Neural cell (in vitro differentiated cells): ENCODE results near the gene DSCAM. TPM values are rescaled to one million over a fixed set of nuclear protein-coding genes. Genes with fewer than 3 reads are reported as not detected.
A peak's percentile ranks its signal among the peaks of the same experiment; 100 is the strongest.

Experiments
- H2AFZ ChIP-seq: fragments of 200-600, 300-800 bp; sonication (generic), shearing (Covaris generic); 2 replicates; pipeline ENCODE4 v1.6.0; 2014; ENCODE audit warnings: low read depth, mild to moderate bottlenecking, antibody characterized with exemption, low read length, moderate library complexity
- H3F3A ChIP-seq: fragments of 200-600 bp; shearing (Covaris generic); 2 replicates; pipeline ENCODE4 v1.6.1; 2016; ENCODE audit warnings: mild to moderate bottlenecking, moderate library complexity, mixed read lengths, antibody characterized with exemption, low read length; ENCODE audit not compliant: insufficient read depth, poor library complexity, severe bottlenecking
- H3K27ac ChIP-seq: fragments of 200-600, 300-800 bp; sonication (generic), shearing (Covaris generic); 2 replicates; pipeline ENCODE4 v1.5.1; 2014; ENCODE audit warnings: mild to moderate bottlenecking, low read length, moderate library complexity
- H3K27me3 ChIP-seq: fragments of 300-800, 200-600 bp; sonication (generic), shearing (Covaris generic); 2 replicates; pipeline ENCODE4 v1.6.0; 2014; ENCODE audit warnings: mild to moderate bottlenecking, low read depth, low read length, moderate library complexity; ENCODE audit not compliant: insufficient read depth
- H3K36me3 ChIP-seq: fragments of 300-800, 200-600 bp; sonication (generic), shearing (Covaris generic); 2 replicates; pipeline ENCODE4 v1.5.1; 2014; ENCODE audit warnings: mild to moderate bottlenecking, antibody characterized with exemption, low read length, moderate library complexity; ENCODE audit not compliant: insufficient read depth
- H3K4me2 ChIP-seq: fragments of 300-800, 200-600 bp; sonication (generic), shearing (Covaris generic); 2 replicates; pipeline ENCODE4 v1.6.0; 2014; ENCODE audit warnings: mild to moderate bottlenecking, low read length
- H3K4me3 ChIP-seq: fragments of 300-800, 200-600 bp; sonication (generic), shearing (Covaris generic); 2 replicates; pipeline ENCODE4 v1.5.1; 2014; ENCODE audit warnings: mild to moderate bottlenecking, low read length, moderate library complexity
- H3K79me2 ChIP-seq: fragments of 200-600 bp; shearing (Covaris generic); replicated peaks from 2 replicates; pipeline ENCODE4 v1.6.0; 2014; ENCODE audit warnings: mild to moderate bottlenecking, low read length, moderate library complexity; ENCODE audit not compliant: insufficient read depth
- H3K9ac ChIP-seq: fragments of 300-800, 200-600 bp; sonication (generic), shearing (Covaris generic); 2 replicates; pipeline ENCODE4 v1.6.1; 2016; ENCODE audit warnings: mild to moderate bottlenecking, low read length, mixed read lengths
- H3K9me2 ChIP-seq: fragments of 200-600 bp; shearing (Covaris generic); 2 replicates; pipeline ENCODE4 v1.6.1; 2016; ENCODE audit warnings: mild to moderate bottlenecking, low read length, mixed read lengths; ENCODE audit not compliant: insufficient read depth
- H3K9me3 ChIP-seq: fragments of 200-600, 300-800 bp; sonication (generic), shearing (Covaris generic); 2 replicates; pipeline ENCODE4 v1.6.1; 2016; ENCODE audit warnings: mild to moderate bottlenecking, mixed run types, low read length, moderate library complexity, mixed read lengths
- H4K20me1 ChIP-seq: fragments of 200-600 bp; shearing (Covaris generic); 2 replicates; pipeline ENCODE4 v1.6.1; 2016; ENCODE audit warnings: mild to moderate bottlenecking, mixed run types; ENCODE audit not compliant: insufficient read depth
- CTCF ChIP-seq: fragments of 450-650 bp; IDR thresholded peaks from 2 replicates; pipeline ENCODE4 v1.5.1; 2014; ENCODE audit warnings: antibody characterized with exemption, mild to moderate bottlenecking, moderate library complexity; ENCODE audit not compliant: poor library complexity, severe bottlenecking
- EP300 ChIP-seq: fragments of 450-650 bp; conservative IDR thresholded peaks from 2 replicates; pipeline ENCODE4 v1.6.1; 2014; ENCODE audit warnings: antibody characterized with exemption, mild to moderate bottlenecking, moderate library complexity; ENCODE audit not compliant: poor library complexity, severe bottlenecking
- EZH2 ChIP-seq: fragments of 200-600, 300-800 bp; shearing (Covaris generic), sonication (generic); IDR thresholded peaks from 2 replicates; pipeline ENCODE4 v1.6.1; 2014; ENCODE audit warnings: antibody characterized with exemption, low read length, borderline replicate concordance, mild to moderate bottlenecking; ENCODE audit not compliant: insufficient read depth, poor library complexity, severe bottlenecking
- MXI1 ChIP-seq: fragments of 450-650 bp; conservative IDR thresholded peaks from 2 replicates; pipeline ENCODE4 v1.6.1; 2014; ENCODE audit warnings: antibody characterized with exemption, mild to moderate bottlenecking; ENCODE audit not compliant: poor library complexity, severe bottlenecking
- POLR2AphosphoS5 ChIP-seq: IDR thresholded peaks from 2 replicates; pipeline ENCODE4 v1.6.1; 2012
- RAD21 ChIP-seq: fragments of 450-650 bp; conservative IDR thresholded peaks from 2 replicates; pipeline ENCODE4 v1.6.1; 2014; ENCODE audit warnings: antibody characterized with exemption, mild to moderate bottlenecking, moderate library complexity
- REST ChIP-seq: IDR thresholded peaks from 2 replicates; pipeline ENCODE4 v1.6.1; 2012; ENCODE audit warnings: borderline replicate concordance
- SMC3 ChIP-seq: fragments of 450-650 bp; conservative IDR thresholded peaks from 2 replicates; pipeline ENCODE4 v1.6.1; 2014; ENCODE audit warnings: antibody characterized with exemption, mild to moderate bottlenecking, moderate library complexity; ENCODE audit not compliant: poor library complexity
- TAF1 ChIP-seq: IDR thresholded peaks from 2 replicates; pipeline ENCODE4 v1.6.1; 2012; ENCODE audit warnings: low read depth
- polyA plus RNA-seq: library from polyadenylated mRNA; depleted of rRNA; stranded (reverse); fragments of >200 nt; gene quantifications from 2 replicates; pipeline ENCODE4 v1.2.3, GENCODE V29; 2014

Gene DSCAM
- polyA plus RNA-seq, 1 donor from 2014 or later = 5.3 TPM

- no peak for TF ChIP-seq EP300
- TF ChIP-seq CTCF = no peak
- TF ChIP-seq POLR2AphosphoS5 = no peak
- TF ChIP-seq REST = no peak
- TF ChIP-seq TAF1 = no peak
- no peak for TF ChIP-seq MXI1
- no peak for TF ChIP-seq RAD21
- TF ChIP-seq EZH2 = no peak
- no peak for TF ChIP-seq SMC3
- Histone ChIP-seq H3K27me3 (no peaks in the 10 kb centered on the region), H4K20me1 (no peaks in the 10 kb centered on the region), H3K79me2 (no peaks in the 10 kb centered on the region), H3K4me3 (no peak overlapping the region), H3K4me2 (no peak overlapping the region), H3K36me3 (no peaks in the 10 kb centered on the region), H3K9me2 (no peaks in the 10 kb centered on the region), H3K9ac (no peak overlapping the region), H3K9me3 (no peaks in the 10 kb centered on the region), H2AFZ (no peak overlapping the region), H3K27ac (peak overlapping the region; percentile 29), H3F3A (no peaks in the 10 kb centered on the region)
Measured at GRCh38 chr21:40489001-40489400, 358.0 kb downstream of the DSCAM start.

GRCh38 chr21:40481764-40482163 is 365.2 kb downstream of the DSCAM start:
- Histone ChIP-seq H3K9me3 (no peaks in the 10 kb centered on the region), H3K9me2 (no peaks in the 10 kb centered on the region), H3K36me3 (no peaks in the 10 kb centered on the region), H3K79me2 (no peaks in the 10 kb centered on the region), H2AFZ (no peak overlapping the region), H3K4me3 (no peak overlapping the region), H3K4me2 (no peak overlapping the region), H4K20me1 (no peaks in the 10 kb centered on the region), H3K9ac (no peak overlapping the region), H3K27me3 (no peaks in the 10 kb centered on the region), H3F3A (no peaks in the 10 kb centered on the region), H3K27ac (peak overlapping the region; percentile 25)
- no peak for TF ChIP-seq REST
- no peak for TF ChIP-seq SMC3
- TF ChIP-seq TAF1 = no peak
- peak; percentile 25 for TF ChIP-seq POLR2AphosphoS5
- no peak for TF ChIP-seq RAD21
- TF ChIP-seq CTCF = no peak
- TF ChIP-seq MXI1 = no peak
- TF ChIP-seq EZH2 = no peak
- TF ChIP-seq EP300 = peak; percentile 35
